ENCODE measurements around the gene GSK3A.

Gene GSK3A

DNA sequence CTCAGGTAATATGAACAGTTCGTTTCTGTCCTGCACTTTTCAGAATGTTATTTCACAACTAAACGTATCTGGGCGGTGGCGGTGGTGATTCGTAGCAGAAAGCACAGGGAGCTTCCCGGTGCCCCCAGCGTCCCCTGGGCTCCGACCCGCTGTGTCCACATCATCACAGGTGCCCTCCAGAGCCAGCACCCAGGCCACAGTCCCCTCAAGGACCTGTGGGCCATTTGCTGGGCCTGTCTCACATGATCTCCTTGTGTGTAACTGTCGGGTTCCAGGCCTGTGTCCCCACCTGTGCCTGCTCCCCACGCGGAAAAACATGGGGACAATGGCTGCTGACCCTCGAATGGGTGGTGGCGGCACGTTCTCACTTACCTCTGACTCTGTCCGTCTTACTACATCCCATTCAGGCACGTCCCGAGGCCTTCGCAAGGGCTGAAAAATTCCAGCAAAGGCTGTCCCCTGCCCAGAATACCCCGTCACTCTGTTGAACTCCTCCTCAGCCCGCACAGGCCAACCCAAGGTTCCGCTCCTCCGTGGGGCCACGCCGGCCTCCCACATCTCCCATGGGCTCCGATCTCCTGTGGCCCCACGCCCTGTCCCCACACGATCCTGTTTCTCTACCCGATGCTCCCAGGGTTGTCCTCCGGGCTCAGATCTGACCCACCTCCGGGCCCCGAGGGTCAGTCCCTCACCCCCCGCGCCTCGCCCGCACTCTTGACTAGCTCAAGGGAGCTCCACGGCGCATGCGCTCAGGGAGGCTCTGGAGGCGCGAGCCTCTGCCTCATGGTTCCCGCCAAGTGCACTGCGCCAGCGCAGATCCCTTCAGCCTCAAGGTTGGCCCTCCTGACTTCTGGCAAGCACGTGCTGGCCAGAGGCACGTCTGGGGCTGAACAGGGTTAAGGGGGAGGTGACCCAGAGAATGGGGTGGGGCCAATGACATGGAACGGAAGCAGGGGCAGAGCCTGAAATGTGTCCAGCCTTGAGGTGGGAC lies 46.1 kb downstream of the GSK3A start:
- DNase-seq, result no peak

DNA sequence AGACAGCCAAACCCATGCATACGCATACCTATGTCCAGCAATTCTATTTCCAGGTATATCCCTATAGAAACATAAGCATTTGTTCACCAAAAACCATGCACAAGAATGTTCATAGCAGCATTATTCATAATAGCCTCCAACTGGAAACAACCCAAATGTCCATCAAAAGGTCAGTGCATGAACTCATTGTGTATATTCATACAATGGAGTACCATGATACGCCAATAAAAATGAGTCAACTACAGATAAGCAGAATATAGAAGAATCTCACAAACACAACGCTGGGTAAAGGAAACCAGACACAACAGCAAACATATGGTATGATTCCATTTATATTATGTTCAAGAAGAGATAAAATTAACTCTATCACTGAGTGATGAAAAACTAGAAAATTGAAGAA lies 48.7 kb downstream of the GSK3A start:
- DNase-seq, result no peak

DNA sequence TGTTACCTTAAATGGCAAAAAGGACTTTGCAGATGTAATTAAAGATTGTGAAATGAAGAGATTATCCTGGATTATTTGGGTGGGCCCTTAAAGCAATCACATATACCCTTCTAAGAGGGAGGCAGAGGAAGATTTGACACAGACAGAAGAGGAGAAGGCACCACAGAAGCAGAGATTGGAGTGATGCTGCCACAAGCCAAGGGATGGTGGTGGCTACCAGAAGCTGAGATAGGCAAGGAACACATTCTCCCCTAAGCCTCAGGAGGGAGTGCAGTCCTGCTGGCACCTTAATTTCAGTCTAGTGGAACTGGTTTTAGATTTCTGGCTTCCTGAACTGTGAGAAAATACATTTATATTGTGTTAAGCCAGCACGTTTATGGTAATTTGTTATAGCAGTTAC lies 49.1 kb downstream of the GSK3A start:
- DNase-seq, result no peak

DNA sequence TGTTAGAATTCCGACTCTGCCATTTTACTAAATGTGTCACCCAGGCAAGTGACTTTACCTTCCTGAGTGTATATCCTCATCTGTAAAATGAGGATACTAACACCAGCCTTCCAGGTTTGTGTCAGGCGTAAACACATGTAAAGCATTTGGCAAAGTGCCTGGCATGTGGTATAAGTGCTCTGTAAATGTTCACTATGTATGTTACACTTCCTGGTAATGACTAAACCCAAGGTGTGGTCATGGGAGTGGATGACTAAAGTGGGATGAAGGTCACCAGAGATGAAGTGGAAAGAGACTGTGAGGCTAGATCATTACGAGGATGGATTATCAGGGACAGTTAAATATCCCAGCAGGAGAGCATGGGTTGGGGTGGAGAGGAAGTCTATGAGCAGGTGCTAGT lies 50.5 kb downstream of the GSK3A start:
- peak; percentile 69 for DNase-seq

- no peak for DNase-seq
Measured at GRCh38 chr19:42191330-42191729, 51.1 kb downstream of the GSK3A start.

DNA sequence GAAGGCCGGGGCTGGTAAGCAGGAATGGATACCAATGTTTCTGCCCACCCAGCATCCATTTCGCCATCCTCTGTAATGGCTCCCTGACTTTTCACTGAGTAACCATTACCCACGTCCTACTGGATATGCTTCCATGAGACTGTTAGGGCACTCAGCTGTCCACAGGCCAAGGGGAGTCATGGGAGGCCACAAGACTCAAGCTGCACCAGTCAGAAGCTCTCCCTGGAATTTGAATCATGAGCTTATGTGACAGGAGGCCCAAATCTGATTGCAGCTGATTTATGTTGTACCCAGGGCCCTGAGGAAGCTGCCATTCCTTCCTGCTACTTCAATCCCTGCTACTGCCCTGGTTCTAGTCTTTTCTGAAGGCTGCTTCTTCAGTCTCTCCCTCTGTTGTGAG lies 53.3 kb downstream of the GSK3A start:
- no peak for DNase-seq

GRCh38 chr19:42188665-42189064 lies 53.7 kb downstream of the GSK3A start:
- no peak for DNase-seq

GRCh38 chr19:42185277-42185676 lies 57.1 kb downstream of the GSK3A start:
- peak; percentile 78 for DNase-seq

GRCh38 chr19:42184401-42184861 lies 58.0 kb downstream of the GSK3A start:
- DNase-seq, result peak; percentile 89

Data from fibroblast of upper back skin (primary cell).